Measurements from ENCODE around the gene CLVS2. TPM values are rescaled to one million over a fixed set of nuclear protein-coding genes. Genes with fewer than 3 reads are reported as not detected.

Gene CLVS2
- total and polyA plus RNA-seq, 2 of the 4 experiments (the other 2 are of a cell fraction): 0.02 TPM; not detected in 1

DNA sequence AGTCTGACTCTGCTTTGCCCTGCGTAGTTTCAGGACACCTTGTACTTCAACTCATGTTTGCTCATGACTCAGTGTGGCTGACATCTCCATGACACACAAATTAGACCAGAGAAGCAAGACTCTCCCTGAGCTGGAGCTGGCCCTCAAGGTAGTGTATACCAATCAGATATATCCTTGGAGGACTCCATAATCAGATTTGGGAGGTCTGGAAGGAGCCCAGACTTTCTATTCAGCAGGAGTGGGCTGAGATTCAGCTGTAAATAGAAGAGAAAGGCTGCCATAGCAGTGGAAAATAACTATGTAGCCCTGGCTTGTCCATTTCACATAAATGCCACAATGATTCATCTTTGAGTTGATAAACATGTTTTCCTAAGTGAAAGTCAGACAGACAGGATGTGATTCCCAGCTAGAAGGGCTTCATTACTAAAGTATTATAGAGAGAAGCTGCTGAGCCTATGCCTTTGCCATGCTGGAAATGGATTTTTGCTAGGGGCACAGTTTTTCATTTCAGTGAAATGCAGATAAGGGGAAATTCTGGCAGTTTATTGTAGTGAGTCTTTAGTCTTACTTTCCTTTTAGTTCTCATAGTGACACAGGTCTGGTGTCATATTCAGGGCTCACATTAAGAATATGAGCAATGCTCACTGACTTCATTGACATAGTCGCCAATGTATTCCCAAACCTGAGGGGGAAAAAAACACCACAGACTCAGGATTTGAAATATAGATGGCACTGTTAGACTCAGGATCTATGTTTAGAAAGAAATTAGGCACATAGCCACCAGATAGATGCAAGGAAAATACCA, 95.3 kb downstream of the CLVS2 start:
- no peak overlapping the region for H2BK5ac ChIP-seq (ENCODE audit: low read depth, low read length, poor library complexity, severe bottlenecking)
- no peak for ATAC-seq (ENCODE audit: low read depth)
- CTCF ChIA-PET: no interaction called here

More for the DNA sequence above, 95.3 kb downstream of the CLVS2 start:
- H3K27me3 ChIP-seq (ENCODE audit: control insufficient read depth, insufficient read depth, low read length): no peaks in the 10 kb centered on the region
- no peak for DNase-seq
- H3K4ac ChIP-seq (ENCODE audit: low read depth, low read length): no peak overlapping the region
- H3K4me1 ChIP-seq (ENCODE audit: control insufficient read depth, insufficient read depth, low read length): no peaks in the 10 kb centered on the region
- H2AK5ac ChIP-seq (ENCODE audit: low read depth, low read length): no peak overlapping the region
- no CpG with 5 or more reads among the region's 2 CpGs for WGBS, 2 experiments (ENCODE audit: extremely low coverage in 2 of 2, insufficient read length in 1 of 2)
- no peak overlapping the region for H4K5ac ChIP-seq (ENCODE audit: low read depth, low read length)
- H3K4me3 ChIP-seq (ENCODE audit: insufficient read depth, low read depth, low read length): no peak overlapping the region
- dilution Hi-C loops (cut with HindIII; ENCODE audit: low sequenced_read_pairs, unreplicated experiment) (no loop called here), intact Hi-C loops (cut with micrococcal nuclease) (no loop called here), in situ Hi-C loops (cut with MboI; ENCODE audit: low sequenced_read_pairs) (no loop called here)
- no peak overlapping the region for H3K56ac ChIP-seq (ENCODE audit: extremely low read depth, insufficient read depth, low read length)
- H3K4me2 ChIP-seq (ENCODE audit: low read depth, low read length): no peak overlapping the region
- peaks cover 8% of the 10 kb centered on the region for H3K9me3 ChIP-seq (ENCODE audit: control insufficient read depth, insufficient read depth, low read length)
- H2AFZ ChIP-seq (replicated peaks; ENCODE audit: low read length, poor library complexity): no peak overlapping the region
- TF ChIP-seq MAZ (IDR thresholded peaks at IDR 0.05; ENCODE audit: borderline replicate concordance, low read depth, low read length) (no peak), MAFK (IDR thresholded peaks at IDR 0.05; ENCODE audit: low read depth, low read length) (no peak), RCOR1 (IDR thresholded peaks at IDR 0.05; ENCODE audit: insufficient replicate concordance, low read length) (no peak), POLR2A (IDR thresholded peaks at IDR 0.05; ENCODE audit: low read depth, low read length) (no peak), RFX5 (IDR thresholded peaks at IDR 0.05; ENCODE audit: low read depth, low read length) (no peak), MXI1 (IDR thresholded peaks at IDR 0.05; ENCODE audit: borderline replicate concordance, low read depth, low read length) (no peak), CEBPB (IDR thresholded peaks at IDR 0.05; ENCODE audit: low read depth, low read length) (no peak)
- no peak overlapping the region for H2BK15ac ChIP-seq (ENCODE audit: low read depth, low read length)
- BruUV-seq (replicated peaks): no TSS peak
- no peaks in the 10 kb centered on the region for H3K79me1 ChIP-seq (ENCODE audit: low read depth in 1 of 2, low read length in 2 of 2)
- no peak overlapping the region for H3K9ac ChIP-seq (ENCODE audit: low read depth, low read length)
- no peak overlapping the region for H3K18ac ChIP-seq (ENCODE audit: low read depth, low read length)
- no peaks in the 10 kb centered on the region for H3K36me3 ChIP-seq (ENCODE audit: control insufficient read depth, insufficient read depth, low read length)
- no peak overlapping the region for H3K27ac ChIP-seq (ENCODE audit: insufficient read depth, low read length)
- no peak overlapping the region for H4K91ac ChIP-seq (ENCODE audit: insufficient read depth, low read depth, low read length)
- no peak overlapping the region for H3K23ac ChIP-seq (ENCODE audit: low read depth, low read length)
- POLR2A ChIA-PET (ENCODE audit: unreplicated experiment): no interaction called here
- no peak overlapping the region for H2BK20ac ChIP-seq (ENCODE audit: low read depth, low read length)
- H2BK120ac ChIP-seq (ENCODE audit: low read depth, low read length): no peak overlapping the region
- H3K14ac ChIP-seq (replicated peaks; ENCODE audit: low read depth, low read length): no peak overlapping the region
- H4K8ac ChIP-seq (ENCODE audit: low read depth in 2 of 2, low read length in 2 of 2): no peak overlapping the region
- no peaks in the 10 kb centered on the region for H4K20me1 ChIP-seq (ENCODE audit: insufficient read depth, low read length)
- H2AK9ac ChIP-seq (replicated peaks; ENCODE audit: low read depth, low read length, poor library complexity): no peak overlapping the region
- H3K9me1 ChIP-seq (ENCODE audit: insufficient read depth, low read length): no peaks in the 10 kb centered on the region
